ENCODE data around the gene C5orf46. TPM values are rescaled to one million over a fixed set of nuclear protein-coding genes. Genes with fewer than 3 reads are reported as not detected.
"Not testable (repeated sequence)": the region's sequence is repeated elsewhere in the genome, so short reads cannot be mapped to it uniquely, and the experiment has no call there.

The C5orf46 gene
- total RNA-seq, 1 donor from 2014 or later: not detected

- H3K27ac Mint-ChIP-seq: no peak overlapping the region
- TF ChIP-seq CTCF (IDR thresholded peaks at IDR 0.05; ENCODE audit: unreplicated experiment): no peak
- H3K4me1 Mint-ChIP-seq (ENCODE audit: low read depth): peaks cover 13% of the 10 kb centered on the region
- peaks cover 3% of the 10 kb centered on the region for H3K36me3 Mint-ChIP-seq (ENCODE audit: insufficient read depth)
- H3K9me3 Mint-ChIP-seq (ENCODE audit: low read depth): peaks cover 7% of the 10 kb centered on the region
- H3K4me3 Mint-ChIP-seq (ENCODE audit: low read depth): no peak overlapping the region
- peaks cover 50% of the 10 kb centered on the region for H3K27me3 Mint-ChIP-seq
- no peak for DNase-seq (ENCODE audit: low spot score, unreplicated experiment)
Observed at GRCh38 chr5:147876141-147876540, 30.2 kb downstream of the C5orf46 start.

- no peak overlapping the region for H3K27ac Mint-ChIP-seq
- peaks cover 62% of the 10 kb centered on the region for H3K27me3 Mint-ChIP-seq
- no peak for TF ChIP-seq CTCF (IDR thresholded peaks at IDR 0.05; ENCODE audit: unreplicated experiment)
- no peak for DNase-seq (ENCODE audit: low spot score, unreplicated experiment)
- H3K9me3 Mint-ChIP-seq (ENCODE audit: low read depth): peaks cover 8% of the 10 kb centered on the region
- H3K4me3 Mint-ChIP-seq (ENCODE audit: low read depth): no peak overlapping the region
- peaks cover 13% of the 10 kb centered on the region for H3K4me1 Mint-ChIP-seq (ENCODE audit: low read depth)
- peaks cover 3% of the 10 kb centered on the region for H3K36me3 Mint-ChIP-seq (ENCODE audit: insufficient read depth)
Observed at GRCh38 chr5:147874910-147875367, 31.4 kb downstream of the C5orf46 start.

- not testable (repeated sequence) for DNase-seq (ENCODE audit: low spot score, unreplicated experiment); H3K36me3 Mint-ChIP-seq (ENCODE audit: insufficient read depth); H3K9me3 Mint-ChIP-seq (ENCODE audit: low read depth); H3K4me3 Mint-ChIP-seq (ENCODE audit: low read depth); H3K27ac Mint-ChIP-seq
- peaks cover 13% of the 10 kb centered on the region for H3K4me1 Mint-ChIP-seq (ENCODE audit: low read depth)
- H3K27me3 Mint-ChIP-seq: peaks cover 68% of the 10 kb centered on the region
Observed at GRCh38 chr5:147874118-147874875, 32.0 kb downstream of the C5orf46 start.

GRCh38 chr5:147872744-147873435 is 33.4 kb downstream of the C5orf46 start:
- H3K36me3 Mint-ChIP-seq (ENCODE audit: insufficient read depth): not testable (repeated sequence)

GRCh38 chr5:147871980-147872549 is 34.3 kb downstream of the C5orf46 start:
- H3K9me3 Mint-ChIP-seq (ENCODE audit: low read depth); DNase-seq (ENCODE audit: low spot score, unreplicated experiment); H3K27ac Mint-ChIP-seq; H3K36me3 Mint-ChIP-seq (ENCODE audit: insufficient read depth); H3K4me3 Mint-ChIP-seq (ENCODE audit: low read depth): not testable (repeated sequence)
- Mint-ChIP-seq H3K27me3 (peaks cover 74% of the 10 kb centered on the region), H3K4me1 (ENCODE audit: low read depth) (peaks cover 12% of the 10 kb centered on the region)

More at GRCh38 chr5:147872744-147873435, 33.4 kb downstream of the C5orf46 start:
- H3K27me3 Mint-ChIP-seq: peaks cover 75% of the 10 kb centered on the region
- peaks cover 13% of the 10 kb centered on the region for H3K4me1 Mint-ChIP-seq (ENCODE audit: low read depth)
- not testable (repeated sequence) for H3K4me3 Mint-ChIP-seq (ENCODE audit: low read depth); DNase-seq (ENCODE audit: low spot score, unreplicated experiment); H3K9me3 Mint-ChIP-seq (ENCODE audit: low read depth)
- peak overlapping the region; percentile 57 for H3K27ac Mint-ChIP-seq

GRCh38 chr5:147869892-147870291 is 36.4 kb downstream of the C5orf46 start:
- H3K27ac Mint-ChIP-seq; H3K36me3 Mint-ChIP-seq (ENCODE audit: insufficient read depth); H3K4me1 Mint-ChIP-seq (ENCODE audit: low read depth); H3K9me3 Mint-ChIP-seq (ENCODE audit: low read depth); H3K4me3 Mint-ChIP-seq (ENCODE audit: low read depth); DNase-seq (ENCODE audit: low spot score, unreplicated experiment): not testable (repeated sequence)
- H3K27me3 Mint-ChIP-seq: peaks cover 71% of the 10 kb centered on the region

- no peak for DNase-seq (ENCODE audit: low spot score, unreplicated experiment)
- Mint-ChIP-seq H3K27me3 (peaks cover 68% of the 10 kb centered on the region), H3K27ac (no peak overlapping the region), H3K4me1 (ENCODE audit: low read depth) (peaks cover 3% of the 10 kb centered on the region), H3K36me3 (ENCODE audit: insufficient read depth) (peaks cover 3% of the 10 kb centered on the region), H3K9me3 (ENCODE audit: low read depth) (peaks cover 3% of the 10 kb centered on the region), H3K4me3 (ENCODE audit: low read depth) (no peak overlapping the region)
- no peak for TF ChIP-seq CTCF (IDR thresholded peaks at IDR 0.05; ENCODE audit: unreplicated experiment)
Observed at GRCh38 chr5:147869112-147869511, 37.2 kb downstream of the C5orf46 start.

Measured in progenitor cell of endocrine pancreas (in vitro differentiated cells).